Activated T-cell treated with anti-CD3 and anti-CD28 coated beads for 48 hours (primary cell): Measurements from ENCODE around the gene EDC4.
"Not testable (repeated sequence)": the region's sequence is repeated elsewhere in the genome, so short reads cannot be mapped to it uniquely, and the experiment has no call there.

Source experiments
- DNase-seq: peaks from one replicate; pipeline ENCODE4 v3.0.0-alpha.2; 2020; ENCODE audit warnings: low read depth

Gene EDC4

GRCh38 chr16:67847064-67847861, 25.6 kb upstream of the EDC4 start, which contains the start of gene CENPT:
CENPT (minus strand) TSS chr16:67847693; CDS start chr16:67833859, 13,834 bp downstream.
- no peak for DNase-seq

- no peak for DNase-seq
Observed at GRCh38 chr16:67848118-67848517, 24.7 kb upstream of the EDC4 start.

GRCh38 chr16:67853670-67854069, 19.2 kb upstream of the EDC4 start:
- DNase-seq, result no peak

- no peak for DNase-seq
Observed at GRCh38 chr16:67855789-67856188, 17.1 kb upstream of the EDC4 start.

- no peak for DNase-seq
Observed at GRCh38 chr16:67856927-67857546, 15.8 kb upstream of the EDC4 start.

- no peak for DNase-seq
Observed at GRCh38 chr16:67857547-67858233, 15.2 kb upstream of the EDC4 start.

- no peak for DNase-seq
Observed at GRCh38 chr16:67858500-67858899, 14.4 kb upstream of the EDC4 start.

GRCh38 chr16:67860589-67861398, 12.1 kb upstream of the EDC4 start:
- no peak for DNase-seq

- no peak for DNase-seq
Observed at GRCh38 chr16:67861877-67862276, 11.0 kb upstream of the EDC4 start.

- DNase-seq, result no peak
Observed at GRCh38 chr16:67862623-67863583, 9.9 kb upstream of the EDC4 start.

- DNase-seq, result not testable (repeated sequence)
Observed at GRCh38 chr16:67864044-67864443, 8.8 kb upstream of the EDC4 start.

- no peak for DNase-seq
Observed at GRCh38 chr16:67864594-67864993, 8.3 kb upstream of the EDC4 start.

- DNase-seq, result no peak
Observed at GRCh38 chr16:67865318-67865717, 7.5 kb upstream of the EDC4 start.

GRCh38 chr16:67868290-67868689, 4.6 kb upstream of the EDC4 start:
- DNase-seq, result no peak

GRCh38 chr16:67869653-67870052, 3.2 kb upstream of the EDC4 start:
- no peak for DNase-seq

GRCh38 chr16:67871256-67871655, 1.6 kb upstream of the EDC4 start:
- no peak for DNase-seq

GRCh38 chr16:67872131-67872630, 671 bp upstream of the EDC4 start:
- no peak for DNase-seq

- DNase-seq, result no peak
Observed at GRCh38 chr16:67873435-67874370, 851 bp downstream of the EDC4 start.

GRCh38 chr16:67874372-67874771, 1.5 kb downstream of the EDC4 start:
- DNase-seq, result no peak

- DNase-seq, result no peak
Observed at GRCh38 chr16:67877064-67877463, 4.2 kb downstream of the EDC4 start.
